Activated naive CD4-positive, alpha-beta T cell treated with anti-CD3 and anti-CD28 coated beads, Interleukin-2, amount 50 U/mL, for 72 hours (primary cell): ENCODE data around the gene CSN2. TPM values are rescaled to one million over a fixed set of nuclear protein-coding genes. Genes with fewer than 3 reads are reported as not detected.

Experiments
- ATAC-seq, 2 donors: fragments of 150-1000 bp; cut with Tn5 transposase; 2 replicates each; pipeline ENCODE4 v1.10.0; 2021; ENCODE audit warnings: mild to moderate bottlenecking in 2 of 2, moderate library complexity in 2 of 2
- DNase-seq, 2 donors: peaks; one replicate each; pipeline ENCODE4 v3.0.0; 2021 to 2022; ENCODE audit warnings: low spot score in 2 of 2
- H3K27ac Mint-ChIP-seq, 2 donors: one replicate each; pipeline ENCODE4 v1.8.0; 2022; ENCODE audit warnings: mild to moderate bottlenecking in 2 of 2, mixed read lengths in 2 of 2
- H3K36me3 Mint-ChIP-seq, 2 donors: one replicate each; pipeline ENCODE4 v1.8.0; 2022; ENCODE audit warnings: mixed read lengths in 2 of 2
- H3K9me3 Mint-ChIP-seq, 2 donors: one replicate each; pipeline ENCODE4 v1.8.0; 2022; ENCODE audit warnings: mixed read lengths in 2 of 2
- total RNA-seq, 2 donors: library from RNA; stranded (reverse); gene quantifications; one replicate each; pipeline ENCODE4 v1.2.3, GENCODE V29; 2022

CSN2 gene, protein sequence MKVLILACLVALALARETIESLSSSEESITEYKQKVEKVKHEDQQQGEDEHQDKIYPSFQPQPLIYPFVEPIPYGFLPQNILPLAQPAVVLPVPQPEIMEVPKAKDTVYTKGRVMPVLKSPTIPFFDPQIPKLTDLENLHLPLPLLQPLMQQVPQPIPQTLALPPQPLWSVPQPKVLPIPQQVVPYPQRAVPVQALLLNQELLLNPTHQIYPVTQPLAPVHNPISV
- not detected for total RNA-seq

- H3K36me3 Mint-ChIP-seq, result no peaks in the 10 kb centered on the region
- no peak for DNase-seq
- no peak within 1 kb of the TSS for H3K27ac Mint-ChIP-seq
- no peak for ATAC-seq
- H3K9me3 Mint-ChIP-seq, result no peaks in the 10 kb centered on the region
These were observed at the start of gene CSN2 for GRCh38 chr4:69965628-69966027. Gene CSN2 (minus strand): TSS chr4:69965728. CDS start chr4:69960995, 4,733 bp downstream.

- ATAC-seq, result no peak
- no peak overlapping the region for H3K27ac Mint-ChIP-seq
- no peaks in the 10 kb centered on the region for H3K9me3 Mint-ChIP-seq
- H3K36me3 Mint-ChIP-seq, result no peaks in the 10 kb centered on the region
- DNase-seq, result no peak
These were observed 43.2 kb upstream of the CSN2 start for GRCh38 chr4:70008771-70009170.

GRCh38 chr4:70002507-70002906 is 37.0 kb upstream of the CSN2 start:
- DNase-seq (no peak), ATAC-seq (no peak)
- Mint-ChIP-seq H3K36me3 (no peaks in the 10 kb centered on the region), H3K27ac (no peak overlapping the region), H3K9me3 (no peaks in the 10 kb centered on the region)

DNA sequence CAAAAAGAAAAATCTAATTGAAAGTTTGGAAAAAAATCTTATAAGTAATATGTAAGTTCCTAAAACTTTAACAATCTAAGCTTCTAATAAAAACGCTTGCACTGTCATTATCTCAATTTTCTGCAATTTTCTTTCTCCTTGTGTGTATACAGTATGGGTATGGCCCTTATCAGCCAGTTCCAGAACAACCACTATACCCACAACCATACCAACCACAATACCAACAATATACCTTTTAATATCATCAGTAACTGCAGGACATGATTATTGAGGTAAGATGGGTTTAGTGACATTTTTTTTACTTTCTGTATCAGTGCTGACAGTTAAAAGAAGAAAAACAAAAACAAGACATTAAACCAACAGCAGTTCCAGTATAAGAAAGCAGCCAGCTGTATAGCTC is 35.2 kb upstream of the CSN2 start:
- Mint-ChIP-seq H3K9me3 (no peaks in the 10 kb centered on the region), H3K27ac (no peak overlapping the region), H3K36me3 (no peaks in the 10 kb centered on the region)
- no peak for DNase-seq
- no peak for ATAC-seq

- no peaks in the 10 kb centered on the region for H3K36me3 Mint-ChIP-seq
- H3K9me3 Mint-ChIP-seq, result no peaks in the 10 kb centered on the region
- ATAC-seq (peak in 1 of 2 donors; percentile 48), DNase-seq (no peak)
- no peak overlapping the region for H3K27ac Mint-ChIP-seq
These were observed 33.9 kb upstream of the CSN2 start for GRCh38 chr4:69999420-69999819.

DNA sequence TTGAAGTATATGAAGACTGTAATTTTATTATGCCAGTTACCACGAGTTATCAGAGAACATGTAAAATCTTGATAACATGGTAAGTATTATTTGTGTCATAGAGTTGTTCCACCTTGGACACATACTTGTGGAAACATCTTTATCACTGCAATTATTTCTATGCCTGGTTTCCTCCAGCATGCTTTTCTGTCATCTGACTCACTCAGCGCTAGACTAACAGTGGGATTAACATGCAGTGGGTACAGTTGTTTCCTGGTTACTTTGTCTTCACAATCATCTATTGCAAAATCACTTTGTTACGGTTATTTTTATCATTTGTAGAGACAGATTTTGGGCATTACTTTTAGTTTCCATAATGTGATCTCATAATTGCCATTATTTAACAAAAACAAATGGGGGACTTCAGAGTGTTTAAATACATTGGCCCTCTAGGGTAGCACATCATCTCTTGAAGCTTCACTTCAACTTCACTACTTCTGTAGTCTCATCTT is 30.0 kb upstream of the CSN2 start, which contains the start of gene STATH:
STATH (plus strand) TSS at position 441 of the 491 bp plus-strand sequence. CDS start 2,472 bp downstream, outside the sequence.
- no peak within 1 kb of the TSS for H3K27ac Mint-ChIP-seq
- H3K36me3 Mint-ChIP-seq, result no peaks in the 10 kb centered on the region
- H3K9me3 Mint-ChIP-seq, result no peaks in the 10 kb centered on the region
- ATAC-seq, result no peak
- no peak for DNase-seq

DNA sequence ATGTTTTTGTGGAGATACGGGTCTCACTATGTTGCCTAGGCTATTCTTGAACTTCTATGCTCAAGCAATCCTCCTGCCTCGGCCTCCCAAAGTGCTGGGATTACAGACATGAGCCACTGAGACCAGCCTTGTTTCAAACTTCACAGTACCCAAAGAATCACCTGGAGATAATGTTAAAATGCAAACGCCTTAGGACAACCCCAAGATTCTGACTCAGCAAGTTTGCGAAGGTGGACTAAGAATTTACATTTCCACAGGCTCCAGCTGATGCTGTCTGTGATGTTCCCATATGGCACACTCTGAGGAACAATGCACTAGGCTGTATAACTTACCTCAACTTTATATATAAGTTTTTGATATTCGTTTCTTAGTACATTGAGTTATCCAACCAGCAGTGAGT is 29.3 kb upstream of the CSN2 start:
- H3K36me3 Mint-ChIP-seq, result no peaks in the 10 kb centered on the region
- no peak for ATAC-seq
- no peak for DNase-seq
- H3K9me3 Mint-ChIP-seq, result no peaks in the 10 kb centered on the region
- H3K27ac Mint-ChIP-seq, result no peak overlapping the region

GRCh38 chr4:69991016-69991415 is 25.5 kb upstream of the CSN2 start:
- no peak overlapping the region for H3K27ac Mint-ChIP-seq
- ATAC-seq, result no peak
- no peak for DNase-seq
- H3K36me3 Mint-ChIP-seq, result no peaks in the 10 kb centered on the region
- no peaks in the 10 kb centered on the region for H3K9me3 Mint-ChIP-seq

GRCh38 chr4:69986663-69987062 is 21.1 kb upstream of the CSN2 start:
- DNase-seq (no peak), ATAC-seq (no peak)
- Mint-ChIP-seq H3K9me3 (no peaks in the 10 kb centered on the region), H3K36me3 (no peaks in the 10 kb centered on the region), H3K27ac (no peak overlapping the region)

- Mint-ChIP-seq H3K27ac (no peak overlapping the region), H3K36me3 (no peaks in the 10 kb centered on the region)
- ATAC-seq, result no peak
These were observed 18.5 kb upstream of the CSN2 start for GRCh38 chr4:69984030-69984443.

DNA sequence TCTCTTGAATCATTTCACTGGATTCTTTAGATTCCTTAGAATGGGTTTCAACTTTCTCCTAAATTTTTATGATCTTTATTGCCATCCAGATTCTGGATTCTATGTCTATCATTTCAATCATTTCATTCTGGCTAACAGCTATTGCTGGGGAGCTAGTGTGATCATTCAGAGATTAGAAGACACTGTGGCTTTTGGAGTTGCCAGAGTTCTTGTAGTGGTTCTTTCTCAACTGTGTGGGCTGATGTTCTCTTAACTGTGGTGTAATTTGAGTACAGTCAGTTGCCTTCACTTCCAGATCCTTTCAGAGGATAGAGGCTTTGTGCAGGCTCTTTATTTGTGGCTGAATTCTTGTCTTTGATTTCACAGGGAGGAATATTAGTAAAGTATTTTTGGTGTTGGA is 12.1 kb upstream of the CSN2 start:
- H3K9me3 Mint-ChIP-seq, result no peaks in the 10 kb centered on the region
- H3K27ac Mint-ChIP-seq, result no peak overlapping the region
- ATAC-seq, result no peak
- DNase-seq, result no peak
- no peaks in the 10 kb centered on the region for H3K36me3 Mint-ChIP-seq

More at GRCh38 chr4:69984030-69984443, 18.5 kb upstream of the CSN2 start:
- H3K9me3 Mint-ChIP-seq, result no peaks in the 10 kb centered on the region
- no peak for DNase-seq

- Mint-ChIP-seq H3K27ac (no peak overlapping the region), H3K36me3 (no peaks in the 10 kb centered on the region), H3K9me3 (no peaks in the 10 kb centered on the region)
- DNase-seq, result no peak
- no peak for ATAC-seq
These were observed 9.1 kb upstream of the CSN2 start for GRCh38 chr4:69974631-69975030.

- no peaks in the 10 kb centered on the region for H3K36me3 Mint-ChIP-seq
- H3K9me3 Mint-ChIP-seq, result no peaks in the 10 kb centered on the region
- no peak for ATAC-seq
- no peak overlapping the region for H3K27ac Mint-ChIP-seq
- DNase-seq, result no peak
These were observed 4.5 kb upstream of the CSN2 start for GRCh38 chr4:69970071-69970470.

DNA sequence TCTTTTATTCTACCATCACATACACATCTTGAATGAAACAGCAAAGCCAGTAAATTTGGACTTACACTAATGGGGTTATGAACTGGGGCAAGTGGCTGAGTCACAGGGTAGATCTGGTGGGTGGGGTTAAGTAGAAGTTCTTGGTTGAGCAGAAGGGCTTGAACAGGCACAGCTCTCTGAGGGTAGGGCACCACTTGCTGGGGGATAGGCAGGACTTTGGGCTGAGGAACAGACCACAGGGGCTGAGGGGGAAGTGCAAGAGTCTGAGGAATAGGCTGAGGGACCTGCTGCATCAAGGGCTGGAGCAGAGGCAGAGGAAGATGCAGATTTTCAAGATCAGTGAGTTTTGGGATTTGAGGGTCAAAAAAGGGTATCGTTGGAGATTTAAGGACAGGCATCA is 8.3 kb downstream of the CSN2 start:
- Mint-ChIP-seq H3K27ac (no peak overlapping the region), H3K36me3 (no peaks in the 10 kb centered on the region), H3K9me3 (no peaks in the 10 kb centered on the region)
- no peak for DNase-seq
- no peak for ATAC-seq

- ATAC-seq, result no peak
These were observed 13.9 kb downstream of the CSN2 start for GRCh38 chr4:69951602-69952001.

DNA sequence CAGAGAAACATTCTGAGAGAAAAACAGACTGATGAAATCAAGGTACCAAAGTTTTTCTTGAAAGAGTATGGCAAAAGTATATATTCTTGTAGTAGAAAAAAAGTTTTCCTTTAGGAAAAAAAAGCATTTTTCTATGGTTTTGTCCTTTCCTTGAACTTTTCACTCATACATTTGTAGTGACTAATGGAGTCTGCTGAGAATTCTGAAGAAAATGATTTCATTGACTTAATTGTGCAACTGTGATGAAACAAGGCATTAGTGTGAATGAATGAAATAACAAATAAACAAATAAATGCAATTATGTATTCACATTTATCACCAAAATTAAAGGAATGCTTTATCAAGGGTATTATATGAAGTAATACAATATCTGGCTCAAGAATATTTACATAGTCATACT is 29.0 kb downstream of the CSN2 start:
- no peak overlapping the region for H3K27ac Mint-ChIP-seq
- DNase-seq (no peak), ATAC-seq (no peak)
- H3K36me3 Mint-ChIP-seq, result no peaks in the 10 kb centered on the region
- no peaks in the 10 kb centered on the region for H3K9me3 Mint-ChIP-seq

More at GRCh38 chr4:69951602-69952001, 13.9 kb downstream of the CSN2 start:
- Mint-ChIP-seq H3K36me3 (no peaks in the 10 kb centered on the region), H3K27ac (no peak overlapping the region), H3K9me3 (peaks cover 0 to 4% of the 10 kb centered on the region in 2 donors)
- no peak for DNase-seq

GRCh38 chr4:69934150-69934549 is 31.4 kb downstream of the CSN2 start:
- ATAC-seq (no peak), DNase-seq (no peak)
- no peak overlapping the region for H3K27ac Mint-ChIP-seq
- H3K9me3 Mint-ChIP-seq, result no peaks in the 10 kb centered on the region
- no peaks in the 10 kb centered on the region for H3K36me3 Mint-ChIP-seq

DNA sequence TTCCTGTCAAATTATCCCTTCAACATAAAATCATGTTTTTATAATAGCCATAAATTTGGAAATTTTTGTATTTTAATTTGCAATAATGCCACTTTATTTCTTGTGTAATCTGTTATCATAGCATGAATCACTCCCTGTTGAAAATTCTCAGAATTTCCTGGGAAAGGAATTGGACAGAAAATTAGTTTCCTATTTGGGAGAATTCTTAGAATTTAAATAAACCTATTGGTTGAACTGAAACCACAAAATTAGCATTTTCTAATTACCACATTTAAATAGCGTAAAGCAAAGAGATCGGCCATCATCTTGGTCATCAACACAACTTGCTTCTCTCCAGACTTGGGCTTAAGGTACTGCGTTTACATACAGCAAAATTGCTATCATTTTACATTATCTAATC is 34.8 kb downstream of the CSN2 start, which contains the start of gene CSN1S1:
CSN1S1 (plus strand) TSS at position 301 of the 400 bp plus-strand sequence. CDS start 1,488 bp downstream, outside the sequence.
- Mint-ChIP-seq H3K9me3 (no peaks in the 10 kb centered on the region), H3K27ac (no peak within 1 kb of the TSS), H3K36me3 (no peaks in the 10 kb centered on the region)
- DNase-seq (no peak), ATAC-seq (no peak)
